ENCODE data around the gene SSC4D. TPM values are rescaled to one million over a fixed set of nuclear protein-coding genes. Genes with fewer than 3 reads are reported as not detected.
A peak's percentile ranks its signal among the peaks of the same experiment; 100 is the strongest.
"Not testable (repeated sequence)": the region's sequence is repeated elsewhere in the genome, so short reads cannot be mapped to it uniquely, and the experiment has no call there.

The SSC4D gene
- total RNA-seq, 2 experiments from 2014 or later: 0.44 TPM; not detected in 1

DNA sequence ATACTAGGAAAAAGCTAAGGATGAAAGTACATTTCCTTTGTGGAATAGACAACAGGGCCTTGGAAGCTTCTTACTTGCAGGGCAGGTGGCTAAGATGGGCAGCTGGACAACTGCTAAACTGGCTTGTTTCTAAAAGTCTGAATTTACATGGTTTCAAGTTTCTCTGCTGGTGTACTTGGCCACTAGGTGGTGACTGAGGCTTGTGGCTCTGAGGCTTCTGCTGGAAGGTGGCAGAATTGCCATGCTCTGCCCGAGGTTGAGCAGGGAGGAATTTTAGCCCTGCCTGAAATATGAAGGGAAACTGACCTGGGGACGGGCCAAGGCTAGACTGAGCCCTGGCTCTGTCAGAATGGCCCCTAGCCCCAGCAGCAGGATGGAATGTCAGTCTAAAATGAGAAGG is 28.4 kb upstream of the SSC4D start:
- H3K4me2 ChIP-seq (ENCODE audit: low read length); H3K79me2 ChIP-seq (ENCODE audit: insufficient read depth, low read depth, low read length); H3K4me1 ChIP-seq (ENCODE audit: insufficient read depth, low read length, poor library complexity, severe bottlenecking); H3K9me3 ChIP-seq (ENCODE audit: low read length); H3K27ac ChIP-seq (ENCODE audit: low read depth, low read length, poor library complexity, severe bottlenecking); BruUV-seq (replicated peaks); intact Hi-C loops (cut with micrococcal nuclease; ENCODE audit: unreplicated experiment); H3K36me3 ChIP-seq (ENCODE audit: insufficient read depth, low read length); H4K20me1 ChIP-seq (ENCODE audit: insufficient read depth, low read length); H2AFZ ChIP-seq (ENCODE audit: low read length); H3K9me2 ChIP-seq (ENCODE audit: insufficient read depth, low read length); POLR2A ChIA-PET; H3K4me3 ChIP-seq (ENCODE audit: low read depth, low read length, poor library complexity, severe bottlenecking); CTCF ChIA-PET (ENCODE audit: unreplicated experiment): not testable (repeated sequence)
- TF ChIP-seq, protein P1, sequence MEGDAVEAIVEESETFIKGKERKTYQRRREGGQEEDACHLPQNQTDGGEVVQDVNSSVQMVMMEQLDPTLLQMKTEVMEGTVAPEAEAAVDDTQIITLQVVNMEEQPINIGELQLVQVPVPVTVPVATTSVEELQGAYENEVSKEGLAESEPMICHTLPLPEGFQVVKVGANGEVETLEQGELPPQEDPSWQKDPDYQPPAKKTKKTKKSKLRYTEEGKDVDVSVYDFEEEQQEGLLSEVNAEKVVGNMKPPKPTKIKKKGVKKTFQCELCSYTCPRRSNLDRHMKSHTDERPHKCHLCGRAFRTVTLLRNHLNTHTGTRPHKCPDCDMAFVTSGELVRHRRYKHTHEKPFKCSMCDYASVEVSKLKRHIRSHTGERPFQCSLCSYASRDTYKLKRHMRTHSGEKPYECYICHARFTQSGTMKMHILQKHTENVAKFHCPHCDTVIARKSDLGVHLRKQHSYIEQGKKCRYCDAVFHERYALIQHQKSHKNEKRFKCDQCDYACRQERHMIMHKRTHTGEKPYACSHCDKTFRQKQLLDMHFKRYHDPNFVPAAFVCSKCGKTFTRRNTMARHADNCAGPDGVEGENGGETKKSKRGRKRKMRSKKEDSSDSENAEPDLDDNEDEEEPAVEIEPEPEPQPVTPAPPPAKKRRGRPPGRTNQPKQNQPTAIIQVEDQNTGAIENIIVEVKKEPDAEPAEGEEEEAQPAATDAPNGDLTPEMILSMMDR (conservative IDR thresholded peaks at IDR 0.05; ENCODE audit: low read length): peak; percentile 63
- peak; percentile 72 for DNase-seq (ENCODE audit: low spot score)

DNA sequence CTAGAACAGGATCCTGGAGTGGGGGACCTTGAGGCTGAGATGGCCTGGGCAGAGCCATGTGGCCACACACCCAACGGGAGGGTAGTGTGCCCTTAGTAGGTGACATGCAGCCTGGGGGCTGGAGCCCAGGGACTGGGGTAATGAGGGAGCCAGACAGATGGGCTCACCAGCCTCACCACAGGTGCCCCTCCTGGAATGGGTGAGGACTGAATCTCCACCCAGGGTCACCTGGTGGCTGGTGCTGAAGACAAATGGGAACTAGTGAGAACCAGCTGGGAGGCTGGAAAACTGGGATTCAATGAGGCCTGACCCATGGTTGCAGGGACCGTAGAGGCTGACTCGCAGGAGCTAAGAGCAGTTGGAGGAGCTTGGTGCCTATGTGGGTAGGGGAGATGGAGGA is 21.3 kb upstream of the SSC4D start:
- Histone ChIP-seq H3K27ac (ENCODE audit: low read depth, low read length, poor library complexity, severe bottlenecking) (no peak overlapping the region), H3K9me3 (ENCODE audit: low read length) (no peaks in the 10 kb centered on the region), H3K79me2 (ENCODE audit: insufficient read depth, low read depth, low read length) (no peaks in the 10 kb centered on the region), H3K4me2 (ENCODE audit: low read length) (no peak overlapping the region), H3K4me3 (ENCODE audit: low read depth, low read length, poor library complexity, severe bottlenecking) (no peak overlapping the region), H4K20me1 (ENCODE audit: insufficient read depth, low read length) (no peaks in the 10 kb centered on the region), H3K36me3 (ENCODE audit: insufficient read depth, low read length) (no peaks in the 10 kb centered on the region), H2AFZ (ENCODE audit: low read length) (no peak overlapping the region), H3K9me2 (ENCODE audit: insufficient read depth, low read length) (no peaks in the 10 kb centered on the region), H3K4me1 (ENCODE audit: insufficient read depth, low read length, poor library complexity, severe bottlenecking) (no peaks in the 10 kb centered on the region)
- no TSS peak for BruUV-seq (replicated peaks)
- no peak for DNase-seq (ENCODE audit: low spot score)
- CTCF ChIA-PET (ENCODE audit: unreplicated experiment): no interaction called here
- intact Hi-C loops (cut with micrococcal nuclease; ENCODE audit: unreplicated experiment): no loop called here
- POLR2A ChIA-PET: no interaction called here
- TF ChIP-seq, protein P1 (conservative IDR thresholded peaks at IDR 0.05; ENCODE audit: low read length): no peak
- no peak for TF ChIP-seq EZH2phosphoT487 (IDR thresholded peaks at IDR 0.05; ENCODE audit: borderline replicate concordance, low read depth, low read length)

DNA sequence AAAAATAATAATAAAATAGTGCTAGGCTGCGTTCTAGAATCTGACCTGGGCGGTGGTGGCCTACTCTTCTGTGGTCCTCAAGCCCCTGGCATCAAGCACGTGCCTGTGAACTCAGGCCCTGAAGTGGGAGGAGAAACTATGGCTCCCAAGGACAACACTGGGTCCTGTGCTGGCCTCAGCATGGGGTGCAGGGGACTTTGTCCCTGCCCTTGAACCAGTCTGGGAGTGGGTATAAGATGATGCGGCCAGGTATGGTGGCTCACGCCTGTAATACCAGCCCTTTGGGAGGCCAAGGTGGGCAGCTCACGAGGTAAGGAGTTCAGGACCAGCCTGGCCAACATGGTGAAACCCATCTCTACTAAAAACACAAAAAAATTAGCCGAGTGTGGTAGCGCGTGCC is 20.7 kb upstream of the SSC4D start:
- no peaks in the 10 kb centered on the region for H3K9me3 ChIP-seq (ENCODE audit: low read length)
- intact Hi-C loops (cut with micrococcal nuclease; ENCODE audit: unreplicated experiment): no loop called here
- ChIA-PET POLR2A (no interaction called here), CTCF (ENCODE audit: unreplicated experiment) (no interaction called here)
- H3K36me3 ChIP-seq (ENCODE audit: insufficient read depth, low read length): no peaks in the 10 kb centered on the region
- no peak overlapping the region for H3K4me2 ChIP-seq (ENCODE audit: low read length)
- no peaks in the 10 kb centered on the region for H3K79me2 ChIP-seq (ENCODE audit: insufficient read depth, low read depth, low read length)
- TF ChIP-seq, protein P1 (conservative IDR thresholded peaks at IDR 0.05; ENCODE audit: low read length): no peak
- TF ChIP-seq EZH2phosphoT487 (IDR thresholded peaks at IDR 0.05; ENCODE audit: borderline replicate concordance, low read depth, low read length): no peak
- H3K27ac ChIP-seq (ENCODE audit: low read depth, low read length, poor library complexity, severe bottlenecking): no peak overlapping the region
- H3K4me1 ChIP-seq (ENCODE audit: insufficient read depth, low read length, poor library complexity, severe bottlenecking): no peaks in the 10 kb centered on the region
- no peaks in the 10 kb centered on the region for H4K20me1 ChIP-seq (ENCODE audit: insufficient read depth, low read length)
- no peaks in the 10 kb centered on the region for H3K9me2 ChIP-seq (ENCODE audit: insufficient read depth, low read length)
- DNase-seq (ENCODE audit: low spot score): no peak
- H2AFZ ChIP-seq (ENCODE audit: low read length): no peak overlapping the region
- BruUV-seq (replicated peaks): no TSS peak
- no peak overlapping the region for H3K4me3 ChIP-seq (ENCODE audit: low read depth, low read length, poor library complexity, severe bottlenecking)
